T-helper 2 cell (primary cell): Measurements from ENCODE around the gene CCDC13.

ENCODE experiments used
- DNase-seq, 5 experiments: peaks; one replicate each; pipeline versions ENCODE4 v3.0.0 to v3.0.0-alpha.2; 2012 to 2022

Gene CCDC13

DNA sequence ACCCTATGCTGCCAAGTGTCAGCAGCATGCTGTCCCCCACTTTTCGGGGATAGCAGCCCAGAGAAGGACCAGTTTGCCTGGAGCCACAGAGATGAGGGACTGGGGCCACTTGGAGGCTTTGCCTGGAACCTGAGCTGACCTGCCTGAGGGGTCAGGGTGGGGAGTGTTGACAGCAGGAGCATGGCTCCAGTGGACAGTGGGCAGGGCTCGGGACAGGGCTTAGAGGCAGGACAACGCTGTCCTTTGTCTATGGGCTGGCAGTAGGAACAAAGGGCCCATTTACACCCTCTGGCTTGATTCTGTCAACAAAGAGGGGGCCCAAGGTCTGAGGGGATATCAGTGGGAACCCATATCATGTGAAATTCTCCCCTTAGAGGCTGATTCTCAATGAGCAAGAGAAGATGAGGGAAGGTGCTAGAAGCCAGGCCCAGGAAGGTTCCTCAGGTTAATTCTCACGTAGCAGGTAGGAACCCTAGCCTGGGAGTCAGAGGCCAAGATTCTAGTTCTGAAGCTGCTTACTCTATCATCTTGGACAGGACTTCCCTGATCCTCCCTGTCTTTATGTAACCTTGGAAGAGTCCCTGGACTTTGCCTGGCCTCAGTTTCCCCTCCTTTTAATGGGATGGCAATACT is 40.7 kb downstream of the CCDC13 start:
- DNase-seq = no peak

GRCh38 chr3:42731476-42732195 is 41.4 kb downstream of the CCDC13 start:
- DNase-seq = no peak

- DNase-seq = no peak
These were observed 42.2 kb downstream of the CCDC13 start for GRCh38 chr3:42730706-42731420.

DNA sequence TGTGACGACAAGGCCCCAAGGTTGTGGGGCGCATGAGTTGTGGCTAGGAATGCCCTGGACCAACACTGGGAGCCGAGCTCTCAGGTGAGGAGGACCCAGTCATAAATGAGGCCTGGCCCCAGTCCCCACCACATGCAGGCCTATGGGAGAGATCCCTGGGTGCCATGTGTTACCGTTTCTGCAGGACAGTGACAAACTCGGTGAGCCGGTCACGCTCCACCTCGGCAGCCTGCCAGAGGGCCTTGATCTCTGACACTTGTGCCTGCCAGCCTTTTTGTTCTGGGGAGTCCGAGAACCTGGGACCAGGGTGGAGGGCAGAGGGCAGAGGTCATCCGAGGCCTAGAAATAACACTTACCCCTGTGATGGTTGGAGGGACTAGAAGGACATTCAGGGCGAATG is 42.8 kb downstream of the CCDC13 start:
- DNase-seq = no peak

GRCh38 chr3:42729404-42730145 is 43.5 kb downstream of the CCDC13 start:
- no peak for DNase-seq

DNA sequence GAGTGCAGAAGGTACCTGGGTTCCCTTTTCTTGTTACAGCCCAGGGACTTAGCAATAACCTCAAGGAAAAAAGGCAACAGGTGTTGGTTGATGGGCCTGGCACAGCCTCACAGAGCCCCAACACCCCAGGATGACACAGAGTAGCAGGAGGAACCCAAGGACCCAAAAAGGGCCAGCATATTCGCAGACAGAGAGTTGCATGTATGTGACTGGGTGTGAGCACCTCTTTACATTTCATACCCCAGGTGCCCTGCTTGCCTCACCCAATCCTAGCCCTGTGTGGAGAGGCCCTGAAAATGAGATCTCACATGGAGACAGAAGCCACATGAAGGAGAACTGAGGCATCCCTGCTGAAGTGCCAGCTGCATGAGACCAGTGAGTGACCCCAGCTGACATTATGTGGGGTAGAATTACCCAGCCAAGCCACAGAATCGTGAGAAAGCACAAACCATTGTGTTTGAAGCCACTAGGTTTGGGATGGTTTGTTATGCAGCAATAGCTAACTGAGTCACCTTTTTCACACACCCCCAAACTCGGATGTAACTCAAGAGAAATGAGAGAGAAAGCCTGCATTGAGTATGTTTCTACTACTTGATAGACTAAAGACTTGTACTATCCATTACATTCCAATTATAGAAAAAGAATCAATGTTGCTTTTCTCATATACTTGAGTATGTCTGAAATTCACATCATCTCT is 44.2 kb downstream of the CCDC13 start:
- DNase-seq = no peak

- no peak for DNase-seq
These were observed 45.0 kb downstream of the CCDC13 start for GRCh38 chr3:42728056-42728455.

GRCh38 chr3:42725454-42725853 is 47.6 kb downstream of the CCDC13 start:
- DNase-seq = no peak

GRCh38 chr3:42723219-42723618 is 49.8 kb downstream of the CCDC13 start:
- no peak for DNase-seq
